Brain pericyte (primary cell): ENCODE results near the gene ZNF280B.
"Not testable (repeated sequence)": the region's sequence is repeated elsewhere in the genome, so short reads cannot be mapped to it uniquely, and the experiment has no call there.

Experiments used
- DNase-seq: peaks from one replicate; pipeline ENCODE4 v3.0.0-alpha.2; 2012; ENCODE audit warnings: low read depth, low spot score

ZNF280B gene

GRCh38 chr22:22507743-22508273 lies 734 bp downstream of the ZNF280B start:
- DNase-seq, result no peak

DNA sequence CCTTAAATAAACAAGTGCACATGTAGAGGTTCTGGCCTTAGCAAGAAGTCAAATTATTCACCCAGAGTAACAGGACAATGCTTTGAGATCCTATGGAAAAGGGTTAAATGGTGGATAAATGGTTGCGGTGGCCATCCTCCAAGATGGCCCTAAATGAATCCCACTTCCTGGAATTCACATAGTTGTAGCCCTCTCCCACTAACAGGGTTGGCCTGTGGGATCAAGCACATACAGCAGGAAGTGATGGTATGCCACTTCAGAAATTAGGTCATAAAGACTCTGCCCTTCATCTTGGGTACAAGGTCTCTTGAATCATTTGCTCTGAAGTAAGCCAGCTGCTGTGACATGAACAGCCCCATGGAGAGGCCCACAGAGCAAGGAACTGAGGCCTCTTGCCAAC lies 1.8 kb downstream of the ZNF280B start:
- DNase-seq, result no peak

- DNase-seq, result no peak
Measured at GRCh38 chr22:22498267-22498666, 10.3 kb downstream of the ZNF280B start.

GRCh38 chr22:22491589-22491988 lies 17.0 kb downstream of the ZNF280B start:
- not testable (repeated sequence) for DNase-seq

GRCh38 chr22:22488736-22489135 lies 19.8 kb downstream of the ZNF280B start:
- DNase-seq, result no peak

- DNase-seq, result no peak
Measured at GRCh38 chr22:22487869-22488597, 20.5 kb downstream of the ZNF280B start.

GRCh38 chr22:22487059-22487458 lies 21.5 kb downstream of the ZNF280B start:
- DNase-seq, result no peak

- DNase-seq, result no peak
Measured at GRCh38 chr22:22486132-22486899, 22.2 kb downstream of the ZNF280B start.

- no peak for DNase-seq
Measured at GRCh38 chr22:22485524-22485923, 23.0 kb downstream of the ZNF280B start.

DNA sequence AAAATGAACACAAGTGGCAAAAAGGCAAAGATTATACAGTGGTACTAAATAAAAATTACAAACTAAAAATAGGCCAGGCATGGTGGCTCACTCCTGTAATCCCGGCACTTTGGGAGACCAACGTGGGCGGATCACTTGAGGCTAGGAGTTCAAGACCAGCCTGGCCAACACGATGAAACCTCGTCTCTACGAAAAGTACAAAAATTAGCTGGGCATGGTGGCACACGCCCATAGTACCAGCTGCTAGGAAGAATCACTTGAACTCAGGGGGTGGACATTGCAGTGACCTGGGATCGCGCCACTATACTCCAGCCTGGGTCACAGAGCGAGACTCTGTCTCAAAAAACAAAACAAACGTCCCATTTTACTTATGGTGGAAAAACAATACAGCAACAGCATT lies 24.5 kb downstream of the ZNF280B start:
- DNase-seq, result no peak

DNA sequence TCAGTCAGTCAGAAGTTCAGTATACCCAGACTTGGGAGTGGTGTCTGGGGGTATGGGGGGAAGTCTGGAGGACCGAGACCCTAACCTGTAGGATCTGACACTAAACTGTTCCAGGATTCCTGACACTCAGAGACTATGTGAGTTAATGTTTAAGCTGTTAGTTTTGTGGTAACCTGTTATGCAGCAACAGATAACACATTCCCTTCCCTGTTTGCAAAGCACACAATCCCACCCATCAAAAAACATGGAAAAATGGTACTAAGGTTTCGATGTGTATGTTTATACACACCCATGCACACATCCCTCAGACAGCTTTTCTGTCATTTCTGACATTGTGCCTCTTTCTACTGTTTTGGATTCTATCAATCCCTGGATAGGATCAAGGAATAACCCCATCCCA lies 27.6 kb downstream of the ZNF280B start:
- no peak for DNase-seq

GRCh38 chr22:22479999-22480532 lies 28.5 kb downstream of the ZNF280B start:
- no peak for DNase-seq

GRCh38 chr22:22479116-22479515 lies 29.4 kb downstream of the ZNF280B start:
- DNase-seq, result no peak

GRCh38 chr22:22478470-22478869 lies 30.1 kb downstream of the ZNF280B start:
- DNase-seq, result no peak

DNA sequence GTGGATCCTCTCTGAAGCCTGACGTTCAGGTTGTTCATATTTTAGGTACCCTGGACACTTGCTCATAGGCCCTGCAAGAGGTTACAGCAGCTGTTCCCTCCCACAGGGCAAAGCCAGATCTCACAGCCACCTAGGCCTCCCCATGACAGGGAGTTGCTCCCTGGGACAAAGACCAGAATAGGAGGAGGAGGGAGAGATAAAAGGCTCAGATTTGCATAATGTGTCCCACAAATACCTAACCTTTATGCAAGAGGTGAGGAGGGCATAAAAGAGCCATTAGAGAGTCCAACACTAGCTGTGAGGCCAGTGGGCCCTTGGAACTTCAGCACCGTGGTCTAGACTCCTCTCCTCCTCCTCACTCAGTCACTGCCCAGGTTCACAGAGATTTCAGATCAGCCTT lies 33.8 kb downstream of the ZNF280B start:
- no peak for DNase-seq

- not testable (repeated sequence) for DNase-seq
Measured at GRCh38 chr22:22471104-22471503, 37.4 kb downstream of the ZNF280B start.

GRCh38 chr22:22469527-22469926 lies 39.0 kb downstream of the ZNF280B start:
- DNase-seq, result no peak

DNA sequence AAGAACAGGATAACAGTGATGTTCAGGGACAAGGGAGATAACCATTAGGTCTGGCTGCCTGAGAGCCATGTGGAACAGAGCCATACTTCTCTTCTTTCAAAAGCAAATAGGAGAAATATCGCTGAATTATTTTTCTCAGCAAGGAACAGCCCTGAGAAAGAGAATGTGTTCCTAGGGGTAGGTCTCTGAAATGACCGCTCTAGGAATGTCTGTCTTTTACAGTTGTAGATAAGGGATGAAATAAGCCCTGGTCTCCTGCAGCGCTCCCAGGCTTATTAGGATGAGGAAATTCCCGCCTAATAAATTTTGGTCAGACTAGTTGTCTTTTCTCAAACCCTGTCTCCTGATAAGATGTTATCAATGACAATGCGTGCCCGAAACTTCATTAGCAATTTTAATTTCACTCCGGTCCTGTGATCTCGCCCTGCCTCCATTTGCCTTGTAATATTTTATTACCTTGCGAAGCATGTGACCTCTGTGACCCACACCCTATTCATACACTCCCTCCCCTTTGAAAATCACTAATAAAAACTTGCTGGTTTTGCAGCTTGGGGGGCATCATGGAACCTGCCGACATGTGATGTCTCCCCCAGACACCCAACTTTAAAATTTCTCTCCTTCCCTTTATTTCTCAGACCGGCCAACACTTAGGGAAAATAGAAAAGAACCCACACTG lies 39.6 kb downstream of the ZNF280B start:
- DNase-seq, result not testable (repeated sequence)

DNA sequence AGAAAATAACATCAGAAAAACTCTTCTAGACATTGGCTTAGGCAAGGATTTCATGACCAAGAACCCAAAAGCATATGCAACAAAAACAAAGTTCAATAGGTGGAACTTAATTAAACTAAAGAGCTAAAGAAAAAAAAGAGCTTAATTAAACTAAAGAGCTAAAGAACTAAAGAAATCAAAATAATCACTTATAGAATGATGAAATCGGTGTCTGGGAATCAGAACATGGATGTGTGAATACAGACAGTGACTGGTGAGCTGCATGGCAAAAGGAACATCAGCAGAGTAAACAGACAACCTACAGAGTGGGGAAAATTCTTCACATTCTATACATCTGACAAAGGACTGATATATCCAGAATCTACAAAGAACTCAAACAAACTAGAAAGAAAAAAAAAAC lies 41.4 kb downstream of the ZNF280B start:
- DNase-seq, result no peak

- no peak for DNase-seq
Measured at GRCh38 chr22:22465782-22466181, 42.8 kb downstream of the ZNF280B start.

DNA sequence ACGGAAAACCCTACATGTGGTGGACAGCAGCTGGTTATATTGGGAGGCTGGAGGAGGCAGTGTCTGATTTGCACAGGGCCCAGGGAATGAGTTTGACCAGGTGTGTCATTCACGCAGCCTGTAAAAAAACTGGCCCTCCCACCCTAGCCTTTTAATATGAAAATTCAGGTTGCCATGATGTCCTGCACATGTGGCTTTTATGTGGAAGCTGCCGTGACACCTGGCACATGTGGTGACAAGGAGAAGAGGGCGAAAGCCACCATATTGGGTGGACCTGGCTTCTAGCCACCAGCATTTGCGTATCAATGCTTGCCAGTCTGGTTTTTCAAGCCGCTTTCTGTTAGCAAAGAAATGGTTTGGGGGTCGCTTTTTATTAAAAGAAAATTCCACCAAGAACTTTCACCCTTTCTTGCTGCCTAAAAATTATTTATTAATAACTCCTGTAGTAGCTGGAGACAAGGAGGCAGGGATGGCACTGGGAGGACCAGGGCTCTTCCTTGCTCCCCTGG lies 43.4 kb downstream of the ZNF280B start:
- DNase-seq, result no peak

GRCh38 chr22:22464541-22465054 lies 43.9 kb downstream of the ZNF280B start:
- no peak for DNase-seq
